PC-3 (cell line): ENCODE results near the gene C1QTNF12. TPM values are rescaled to one million over a fixed set of nuclear protein-coding genes. Genes with fewer than 3 reads are reported as not detected.
"Not testable (repeated sequence)": the region's sequence is repeated elsewhere in the genome, so short reads cannot be mapped to it uniquely, and the experiment has no call there.

ENCODE experiments used
- ATAC-seq: fragments of 200-7000 bp; cut with Tn5 transposase; 2 replicates; pipeline ENCODE4 v1.9.1; 2020; ENCODE audit warnings: mild to moderate bottlenecking, moderate library complexity
- BruUV-seq: library from RNA; stranded (reverse); fragments of 400-500 nt; replicated peaks from 2 replicates; lab custom pipeline; 2021; lab: Mats Ljungman, UMichigan
- CTCF ChIA-PET: fragments of 300-600 bp; sonication (Branson Sonifier 250); formaldehyde crosslinking; loops from one replicate; lab custom pipeline; 2022; ENCODE audit warnings: antibody characterized with exemption; lab: Charles Lee
- POLR2A ChIA-PET: fragments of 300-600 bp; sonication (Branson Sonifier 250); formaldehyde crosslinking; loops from one replicate; lab custom pipeline; 2022; ENCODE audit warnings: antibody characterized with exemption; ENCODE audit not compliant: unreplicated experiment; lab: Charles Lee
- DNase-seq: peaks from one replicate; pipeline ENCODE4 v3.0.0-alpha.2; 2015
- H2AFZ ChIP-seq: fragments of 300-600 bp; sonication (generic); 2 replicates; pipeline ENCODE4 v1.6.0; 2016; ENCODE audit warnings: antibody characterized with exemption, low read length
- H3F3A ChIP-seq: fragments of 300-600 bp; sonication (generic); one replicate; pipeline ENCODE4 v1.6.0; 2017; ENCODE audit warnings: antibody characterized with exemption, low read length, control low read depth, mild to moderate bottlenecking; ENCODE audit not compliant: unreplicated experiment
- H3K27ac ChIP-seq: fragments of 300-600 bp; sonication (generic); 2 replicates; pipeline ENCODE4 v1.5.1; 2016; ENCODE audit warnings: mild to moderate bottlenecking, low read length
- H3K27me3 ChIP-seq: fragments of 300-600 bp; sonication (generic); 2 replicates; pipeline ENCODE4 v1.6.1; 2016; ENCODE audit warnings: low read length, mixed read lengths
- H3K36me3 ChIP-seq: fragments of 300-600 bp; sonication (generic); 2 replicates; pipeline ENCODE4 v1.6.1; 2016; ENCODE audit warnings: low read depth, mixed run types, low read length, mixed read lengths
- H3K4me1 ChIP-seq: fragments of 300-600 bp; sonication (generic); 2 replicates; pipeline ENCODE4 v1.5.1; 2016; ENCODE audit warnings: low read length; ENCODE audit not compliant: insufficient read depth
- H3K4me2 ChIP-seq: fragments of 300-600 bp; sonication (generic); 2 replicates; pipeline ENCODE4 v1.6.0; 2016; ENCODE audit warnings: low read length
- H3K4me3 ChIP-seq: fragments of 300-600 bp; sonication (generic); 2 replicates; pipeline ENCODE4 v1.5.1; 2016; ENCODE audit warnings: mild to moderate bottlenecking, low read length, mixed read lengths
- H3K79me2 ChIP-seq: fragments of 300-600 bp; sonication (generic); 2 replicates; pipeline ENCODE4 v1.6.1; 2017; ENCODE audit warnings: low read length, mixed read lengths
- H3K9ac ChIP-seq: fragments of 300-600 bp; sonication (generic); 2 replicates; pipeline ENCODE4 v1.6.0; 2016; ENCODE audit warnings: mild to moderate bottlenecking, low read length
- H3K9me2 ChIP-seq: fragments of 300-600 bp; sonication (generic); replicated peaks from 2 replicates; pipeline ENCODE4 v1.6.1; 2016; ENCODE audit warnings: mixed run types, low read length, mixed read lengths
- H3K9me3 ChIP-seq: fragments of 300-600 bp; sonication (generic); 2 replicates; pipeline ENCODE4 v1.6.1; 2016; ENCODE audit warnings: low read length, mixed read lengths
- H4K20me1 ChIP-seq: fragments of 300-600 bp; sonication (generic); 2 replicates; pipeline ENCODE4 v1.6.1; 2016; ENCODE audit warnings: low read length, mixed read lengths
- CTCF ChIP-seq: fragments of 300-600 bp; sonication (generic); conservative IDR thresholded peaks from 2 replicates; pipeline ENCODE4 v1.5.1; 2017; ENCODE audit warnings: antibody characterized with exemption, low read depth, mild to moderate bottlenecking, low read length
- EZH2 ChIP-seq: fragments of 300-600 bp; sonication (generic); IDR thresholded peaks from one replicate; pipeline ENCODE4 v1.6.1; 2017; ENCODE audit warnings: antibody characterized with exemption, mild to moderate bottlenecking, low read length; ENCODE audit not compliant: unreplicated experiment
- EZH2phosphoT487 ChIP-seq: fragments of 300-600 bp; sonication (generic); IDR thresholded peaks from 2 replicates; pipeline ENCODE4 v1.6.1; 2018; ENCODE audit warnings: mild to moderate bottlenecking, antibody characterized with exemption, low read length, borderline replicate concordance
- intact Hi-C: fragments of 100-400 bp; cut with micrococcal nuclease; formaldehyde crosslinking; loops from 2 replicates; pipeline ENCODE4 v1.9.0; 2023
- total RNA-seq: library from RNA; depleted of rRNA; stranded (reverse); fragments of >200 nt; gene quantifications from 2 replicates; pipeline ENCODE4 v1.2.3, GENCODE V29; 2014

C1QTNF12 gene
- total RNA-seq, 1 experiment from 2014 or later, result 3.9 TPM

GRCh38 chr1:1197551-1198422 lies 48.7 kb downstream of the C1QTNF12 start:
- ChIA-PET POLR2A (no interaction called here), CTCF (no interaction called here)
- H3K4me3 ChIP-seq, result no peak overlapping the region
- no peaks in the 10 kb centered on the region for H4K20me1 ChIP-seq
- H3K36me3 ChIP-seq, result no peaks in the 10 kb centered on the region
- no peak for TF ChIP-seq EZH2
- no TSS peak for BruUV-seq
- DNase-seq (no peak), ATAC-seq (no peak)
- no peaks in the 10 kb centered on the region for H3K4me1 ChIP-seq
- H2AFZ ChIP-seq, result no peak overlapping the region
- H3K4me2 ChIP-seq, result no peak overlapping the region
- no peaks in the 10 kb centered on the region for H3K9me2 ChIP-seq
- H3K9ac ChIP-seq, result no peak overlapping the region
- H3K27ac ChIP-seq, result no peak overlapping the region
- no peaks in the 10 kb centered on the region for H3K27me3 ChIP-seq
- intact Hi-C loops, result no loop called here
- no peaks in the 10 kb centered on the region for H3F3A ChIP-seq
- H3K9me3 ChIP-seq, result no peaks in the 10 kb centered on the region
- no peaks in the 10 kb centered on the region for H3K79me2 ChIP-seq

GRCh38 chr1:1197188-1197500 lies 49.4 kb downstream of the C1QTNF12 start:
- Histone ChIP-seq H3F3A (no peaks in the 10 kb centered on the region), H3K4me1 (no peaks in the 10 kb centered on the region), H4K20me1 (no peaks in the 10 kb centered on the region), H3K9me3 (no peaks in the 10 kb centered on the region), H3K27me3 (no peaks in the 10 kb centered on the region), H3K79me2 (no peaks in the 10 kb centered on the region), H3K27ac (no peak overlapping the region), H3K9ac (no peak overlapping the region), H3K9me2 (no peaks in the 10 kb centered on the region), H3K4me3 (no peak overlapping the region), H3K4me2 (no peak overlapping the region), H2AFZ (no peak overlapping the region), H3K36me3 (0 out of 2 replicates have a peak, but pooled peaks cover 2% of the 10 kb centered on the region)
- no TSS peak for BruUV-seq
- intact Hi-C loops, result no loop called here
- ATAC-seq (no peak), DNase-seq (no peak)
- ChIA-PET CTCF (no interaction called here), POLR2A (no interaction called here)
- no peak for TF ChIP-seq EZH2phosphoT487

- TF ChIP-seq EZH2 (no peak), EZH2phosphoT487 (no peak), CTCF (no peak)
- Histone ChIP-seq H3K36me3 (0 out of 2 replicates have a peak, but pooled peaks cover 5% of the 10 kb centered on the region), H3K9me3 (no peaks in the 10 kb centered on the region), H3K27ac (no peak overlapping the region), H3K4me3 (no peak overlapping the region), H4K20me1 (no peaks in the 10 kb centered on the region), H3K27me3 (no peaks in the 10 kb centered on the region), H3K4me1 (no peaks in the 10 kb centered on the region), H3F3A (no peaks in the 10 kb centered on the region), H2AFZ (no peak overlapping the region), H3K79me2 (no peaks in the 10 kb centered on the region), H3K4me2 (no peak overlapping the region), H3K9ac (no peak overlapping the region), H3K9me2 (no peaks in the 10 kb centered on the region)
- POLR2A ChIA-PET, result no interaction called here
- no peak for ATAC-seq
- intact Hi-C loops, result no loop called here
- CTCF ChIA-PET, result no interaction called here
- no peak for DNase-seq
- no TSS peak for BruUV-seq
These were observed 49.9 kb downstream of the C1QTNF12 start for GRCh38 chr1:1196431-1197187.

GRCh38 chr1:1195726-1196125 lies 50.8 kb downstream of the C1QTNF12 start:
- ATAC-seq, H3K27me3 ChIP-seq, H2AFZ ChIP-seq, intact Hi-C loops, POLR2A ChIA-PET, H3K27ac ChIP-seq, H4K20me1 ChIP-seq, DNase-seq, H3K9me2 ChIP-seq, H3K4me3 ChIP-seq, H3K9ac ChIP-seq, BruUV-seq, H3K4me1 ChIP-seq, H3K4me2 ChIP-seq, CTCF ChIA-PET, H3K9me3 ChIP-seq, H3F3A ChIP-seq, H3K79me2 ChIP-seq, H3K36me3 ChIP-seq: not testable (repeated sequence)
